Suppressor macrophage treated with lipopolysaccharide for 4 hours (primary cell): ENCODE measurements around the gene MAD1L1.
A peak's percentile ranks its signal among the peaks of the same experiment; 100 is the strongest.
"Not testable (repeated sequence)": the region's sequence is repeated elsewhere in the genome, so short reads cannot be mapped to it uniquely, and the experiment has no call there.

Experiments
- DNase-seq: peaks from one replicate; pipeline ENCODE4 v3.0.0-alpha.2; 2020

The MAD1L1 gene

GRCh38 chr7:1864161-1864940 lies 368.4 kb downstream of the MAD1L1 start:
- DNase-seq = no peak

GRCh38 chr7:1863091-1863900 lies 369.4 kb downstream of the MAD1L1 start:
- no peak for DNase-seq

DNA sequence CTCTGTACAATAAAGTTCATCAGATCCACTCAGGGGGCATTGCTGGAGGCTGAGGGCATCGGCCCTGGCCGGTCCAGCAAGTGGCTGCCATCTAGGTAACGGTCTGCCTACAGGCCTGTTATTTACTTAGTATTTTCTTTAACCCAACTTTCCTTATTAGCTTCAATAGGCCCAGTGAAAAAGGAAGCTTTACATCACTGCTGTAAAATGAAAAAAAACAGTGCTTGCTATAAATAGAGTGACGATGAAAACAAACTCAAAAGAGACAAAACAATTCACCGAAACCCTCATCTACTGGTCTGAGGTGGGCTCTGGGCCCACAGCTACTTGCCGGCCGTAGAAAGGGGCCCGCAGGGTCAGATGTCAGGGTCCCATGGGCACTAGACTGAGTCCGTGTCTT lies 370.2 kb downstream of the MAD1L1 start:
- no peak for DNase-seq

GRCh38 chr7:1861799-1862458 lies 370.8 kb downstream of the MAD1L1 start:
- DNase-seq = no peak

DNA sequence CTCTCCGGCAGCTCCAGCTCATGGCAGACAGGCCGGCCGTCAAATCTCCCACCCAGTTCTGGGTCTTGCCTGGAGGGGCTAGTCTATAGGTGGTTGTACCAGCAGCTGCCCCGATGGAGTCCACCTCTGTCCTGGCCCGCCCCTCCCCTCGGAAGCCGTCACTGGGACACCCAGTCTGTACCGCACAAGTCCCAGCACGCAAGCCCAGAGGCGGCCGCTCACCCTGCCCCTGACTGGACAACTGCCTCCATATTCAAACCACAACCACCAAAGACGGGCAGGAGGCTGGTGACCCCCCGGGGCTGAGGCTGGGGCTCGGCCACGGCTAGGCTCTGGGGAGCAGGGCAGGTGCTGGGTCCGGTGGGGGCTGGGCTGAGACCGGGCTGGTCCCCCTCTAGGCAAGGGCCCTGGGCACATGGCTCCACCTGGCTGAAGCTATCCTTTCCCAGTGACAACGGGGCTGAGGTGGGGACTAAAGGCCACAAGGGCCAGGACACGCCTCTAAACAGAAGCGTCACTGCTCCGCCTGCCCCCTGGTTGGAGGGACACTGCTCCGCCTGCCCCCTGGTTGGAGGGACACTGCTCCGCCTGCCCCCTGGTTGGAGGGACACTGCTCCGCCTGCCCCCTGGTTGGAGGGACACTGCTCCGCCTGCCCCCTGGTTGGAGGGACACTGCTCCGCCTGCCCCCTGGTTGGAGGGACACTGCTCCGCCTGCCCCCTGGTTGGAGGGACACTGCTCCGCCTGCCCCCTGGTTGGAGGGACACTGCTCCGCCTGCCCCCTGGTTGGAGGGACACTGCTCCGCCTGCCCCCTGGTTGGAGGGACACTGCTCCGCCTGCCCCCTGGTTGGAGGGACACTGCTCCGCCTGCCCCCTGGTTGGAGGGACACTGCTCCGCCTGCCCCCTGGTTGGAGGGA lies 371.6 kb downstream of the MAD1L1 start:
- not testable (repeated sequence) for DNase-seq

- DNase-seq = no peak
Observed at GRCh38 chr7:1859266-1860035, 373.3 kb downstream of the MAD1L1 start.

GRCh38 chr7:1858435-1859265 lies 374.1 kb downstream of the MAD1L1 start:
- DNase-seq = no peak

DNA sequence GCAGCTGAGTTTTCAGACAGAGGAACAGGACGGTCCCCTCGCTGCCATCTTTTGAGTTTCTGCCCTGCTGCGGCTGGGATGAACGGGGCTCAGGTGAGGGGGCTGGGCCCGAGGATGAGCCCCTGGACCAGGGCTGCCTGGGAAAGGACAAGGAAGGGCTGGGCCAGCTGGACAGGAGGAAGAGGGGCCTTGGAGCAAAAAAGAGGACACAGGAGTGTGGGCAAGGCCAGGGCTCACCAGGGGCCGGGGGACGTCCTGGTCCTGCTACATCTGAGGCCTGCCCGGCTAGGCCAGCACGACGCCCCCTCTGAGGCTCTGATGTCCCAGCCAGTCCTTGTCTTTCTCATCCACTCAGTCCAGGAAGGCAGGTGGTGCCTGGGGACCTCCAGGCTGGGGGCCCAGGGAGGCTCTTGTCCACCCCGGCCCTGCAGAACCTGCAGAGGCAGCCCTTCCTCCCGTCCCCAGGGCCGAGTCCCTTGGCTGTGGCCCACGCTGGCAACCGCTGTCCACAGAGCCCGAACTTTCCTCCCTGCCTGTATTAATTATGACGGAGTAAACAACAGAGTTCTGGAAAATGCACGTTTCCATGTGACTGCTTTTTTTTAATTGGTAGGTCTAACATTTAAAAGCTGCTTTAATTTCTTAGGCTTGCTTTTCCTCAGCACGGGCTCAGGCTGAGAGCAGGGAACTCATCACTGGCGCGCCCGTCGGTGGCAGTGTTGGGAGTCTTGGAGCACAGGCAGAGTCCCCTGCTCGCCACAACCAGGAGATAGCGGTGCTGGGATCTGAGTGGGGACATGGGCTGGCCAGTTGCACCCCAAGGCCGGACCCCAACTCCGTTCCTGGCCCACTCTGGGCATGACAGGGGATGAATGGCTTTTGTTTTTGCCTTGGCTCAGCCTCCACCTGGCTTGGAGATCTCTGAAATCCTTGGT lies 375.0 kb downstream of the MAD1L1 start:
- no peak for DNase-seq

DNA sequence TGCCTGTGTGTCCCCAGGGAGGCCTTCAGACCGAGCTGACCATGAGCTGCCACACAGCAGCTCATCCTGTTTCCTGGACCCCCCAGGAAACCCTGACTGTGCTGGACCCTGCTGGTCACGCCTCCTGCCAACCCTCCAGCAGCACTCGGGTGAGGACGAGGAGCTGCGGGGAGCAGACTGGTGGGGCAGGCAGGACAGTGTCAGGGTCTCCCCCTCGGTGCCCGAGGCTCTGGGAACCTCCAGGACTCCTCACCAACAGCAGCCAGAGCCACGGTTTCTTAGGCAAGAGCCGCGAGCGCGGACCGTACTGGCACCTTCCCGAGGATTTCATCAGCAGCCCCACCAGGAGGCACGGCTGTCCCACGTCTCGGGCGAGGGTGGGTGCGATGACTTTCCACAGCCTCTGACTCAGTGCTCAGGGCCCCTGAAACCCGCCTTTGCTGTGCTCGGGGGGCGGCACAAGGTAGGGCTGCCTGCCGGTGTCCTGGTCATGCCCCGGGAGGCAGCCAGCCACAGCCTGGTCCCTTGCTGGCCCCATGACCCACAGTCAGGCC lies 375.8 kb downstream of the MAD1L1 start:
- DNase-seq = no peak

DNA sequence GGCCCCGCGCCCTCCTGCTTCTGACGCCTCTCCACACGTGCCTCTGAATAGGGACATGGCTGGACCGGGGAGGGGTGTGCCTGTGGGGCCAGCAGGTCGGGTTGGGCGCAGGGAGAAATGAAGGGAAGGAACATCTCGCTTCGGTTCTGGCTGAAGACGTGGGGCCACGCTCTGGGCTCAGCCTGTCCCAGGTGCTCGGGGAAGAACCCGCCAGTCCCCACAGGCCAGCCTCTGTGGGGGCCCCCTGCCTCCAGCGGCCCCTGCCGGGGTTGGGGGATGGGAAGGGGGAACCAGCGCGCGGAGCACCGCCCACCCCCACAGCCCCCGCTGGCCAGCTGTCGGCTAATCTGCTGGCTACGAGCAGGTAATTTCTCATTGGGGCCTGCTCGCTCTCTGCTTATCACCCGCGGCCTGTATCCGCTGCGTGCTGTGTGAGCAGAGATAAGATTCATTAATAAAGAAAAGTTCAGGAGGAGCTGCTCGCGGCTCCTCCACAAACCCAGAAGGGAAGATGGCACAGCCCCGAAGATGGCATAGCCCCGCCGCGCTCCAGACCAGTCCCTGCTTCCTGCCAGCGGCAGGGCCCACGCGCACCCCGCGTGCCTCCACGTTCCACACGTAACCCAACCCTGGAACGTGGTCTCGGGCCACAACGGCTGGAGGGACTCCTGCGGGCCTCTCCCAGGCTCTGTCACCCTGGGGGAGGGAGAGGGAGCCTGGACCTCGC lies 376.4 kb downstream of the MAD1L1 start:
- peak; percentile 14 for DNase-seq

GRCh38 chr7:1855725-1856160 lies 377.0 kb downstream of the MAD1L1 start:
- no peak for DNase-seq

- no peak for DNase-seq
Observed at GRCh38 chr7:1854866-1855724, 377.6 kb downstream of the MAD1L1 start.

DNA sequence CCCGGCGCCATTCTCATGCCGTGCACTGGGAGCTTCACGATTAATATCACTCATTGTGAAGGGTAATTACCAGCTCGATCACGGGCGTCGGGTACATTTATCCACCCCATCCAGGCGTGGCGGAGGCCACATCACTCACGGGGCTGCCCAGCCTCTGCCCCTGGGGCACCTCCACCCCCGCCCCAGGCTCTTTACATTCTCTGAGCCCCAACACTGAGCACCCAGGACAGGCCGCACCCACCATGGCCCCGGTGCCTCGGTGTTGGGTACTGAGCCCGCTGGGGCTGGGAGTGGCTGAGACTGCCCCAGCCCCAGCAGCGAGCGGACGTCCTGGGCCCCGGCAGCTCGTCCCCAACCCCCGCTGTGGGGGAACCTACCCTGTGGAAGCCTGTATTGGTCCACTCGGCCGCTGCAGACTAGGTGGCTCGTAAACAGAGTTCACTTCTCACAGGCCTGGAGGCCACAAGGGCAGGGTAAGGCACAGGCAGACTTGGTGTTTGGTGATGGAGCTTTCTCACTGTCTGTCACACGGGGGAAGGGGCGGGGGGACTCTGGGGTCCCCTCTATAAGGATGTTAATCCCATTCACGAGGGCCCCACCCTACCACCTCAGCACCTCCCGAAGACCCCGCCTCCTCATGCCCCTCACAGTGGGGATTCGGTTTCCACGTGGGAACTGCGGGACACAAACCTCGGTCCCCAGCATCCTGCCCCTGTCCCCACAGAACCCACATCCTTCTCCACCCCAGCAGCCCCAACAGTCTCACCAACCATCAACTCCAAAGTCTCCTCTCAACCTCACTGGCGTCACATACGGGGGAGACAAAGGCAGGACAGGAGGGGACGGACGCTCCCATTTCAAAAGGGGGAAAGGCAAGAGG lies 378.5 kb downstream of the MAD1L1 start:
- DNase-seq = no peak

- DNase-seq = no peak
Observed at GRCh38 chr7:1853431-1853985, 379.2 kb downstream of the MAD1L1 start.

DNA sequence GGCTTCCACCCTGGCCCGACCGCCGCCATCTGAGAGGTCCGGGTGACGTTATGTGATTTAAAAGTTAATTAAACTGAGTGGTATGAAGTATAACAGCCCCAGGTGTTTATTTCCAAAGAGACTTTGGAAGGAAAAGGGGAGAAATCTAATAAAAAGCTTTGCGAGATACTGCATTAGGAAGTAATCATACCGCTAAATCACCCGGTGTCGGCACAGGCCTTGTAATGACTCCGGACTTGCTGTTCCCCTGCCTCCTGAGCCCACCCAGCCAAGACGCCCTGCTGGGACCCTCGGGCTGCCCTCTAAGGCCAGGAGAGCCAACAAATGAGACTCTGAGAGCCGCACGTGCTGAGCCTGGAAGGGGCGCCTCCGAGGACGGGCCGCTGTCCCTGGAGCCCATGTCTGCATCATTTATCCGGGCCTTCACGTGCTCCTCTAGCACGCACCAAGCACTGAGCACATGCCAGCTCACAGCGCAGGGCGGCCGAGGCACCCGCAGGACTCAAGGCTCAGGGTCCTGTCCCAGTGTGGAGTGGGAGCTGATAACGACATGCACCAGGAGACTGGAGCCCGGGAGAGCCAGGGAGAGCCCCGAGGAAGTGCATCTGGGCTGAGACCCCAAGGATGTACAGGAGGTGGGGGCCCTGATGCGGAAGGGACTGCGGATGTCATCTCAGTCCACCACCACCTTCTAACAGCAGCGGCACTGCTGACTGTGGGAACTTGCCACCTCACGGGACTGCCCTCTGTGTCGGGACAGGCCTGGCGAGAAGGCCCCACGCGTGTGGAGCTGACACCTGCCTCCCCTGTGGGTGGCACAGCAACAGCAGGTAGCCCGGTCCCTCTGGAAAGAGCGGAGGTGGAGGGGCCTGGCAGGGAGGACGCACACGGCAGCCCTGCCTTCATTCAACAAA lies 380.0 kb downstream of the MAD1L1 start:
- no peak for DNase-seq
